CD4-positive, alpha-beta memory T cell (primary cell): Measurements from ENCODE around the gene PFN3. TPM values are rescaled to one million over a fixed set of nuclear protein-coding genes. Genes with fewer than 3 reads are reported as not detected.

Experiments
- CTCF ChIA-PET: fragments of 350-600 bp; sonication (Branson Sonifier 250); formaldehyde crosslinking; loops from one replicate; lab custom pipeline; 2021; ENCODE audit warnings: inconsistent platforms; ENCODE audit not compliant: partially characterized antibody; lab: Charles Lee
- POLR2A ChIA-PET: fragments of 350-600 bp; sonication (Branson Sonifier 250); formaldehyde crosslinking; loops from one replicate; lab custom pipeline; 2021; ENCODE audit not compliant: partially characterized antibody; lab: Charles Lee
- DNase-seq, 5 donors: peaks; one replicate each; pipeline versions ENCODE4 v3.0.0 to v3.0.0-alpha.2; 2020 to 2022; ENCODE audit warnings: mixed read lengths in 1 of 5
- H3K27ac ChIP-seq: one replicate; pipeline ENCODE4 v1.7.0; 2013; ENCODE audit warnings: low read depth, low read length
- H3K27me3 ChIP-seq: 2 replicates; pipeline ENCODE4 v1.7.0; 2013; ENCODE audit warnings: mild to moderate bottlenecking, low read length, moderate library complexity; ENCODE audit not compliant: insufficient read depth
- H3K36me3 ChIP-seq: 2 replicates; pipeline ENCODE4 v1.7.0; 2013; ENCODE audit warnings: mild to moderate bottlenecking, low read length, moderate library complexity; ENCODE audit not compliant: insufficient read depth
- H3K4me1 ChIP-seq: 2 replicates; pipeline ENCODE4 v1.7.0; 2013; ENCODE audit warnings: mild to moderate bottlenecking, low read length, moderate library complexity; ENCODE audit not compliant: insufficient read depth
- H3K4me3 ChIP-seq, 2 donors: one replicate each; pipeline ENCODE4 v1.7.0; 2013; ENCODE audit warnings: low read length in 2 of 2, mild to moderate bottlenecking in 1 of 2
- H3K9me3 ChIP-seq, 2 donors: one replicate each; pipeline ENCODE4 v1.7.0; 2013; ENCODE audit warnings: low read length in 2 of 2, control low read depth in 1 of 2; ENCODE audit not compliant: control insufficient read depth in 1 of 2
- H3K27ac Mint-ChIP-seq, 7 donors: one replicate each; pipeline ENCODE4 v1.8.0; 2020 to 2021; ENCODE audit warnings: mixed read lengths in 7 of 7, mild to moderate bottlenecking in 6 of 7, inconsistent platforms in 3 of 7, moderate library complexity in 3 of 7
- H3K27me3 Mint-ChIP-seq, 2 donors: one replicate each; pipeline ENCODE4 v1.8.0; 2020 to 2021; ENCODE audit warnings: mixed read lengths in 2 of 2
- H3K36me3 Mint-ChIP-seq, 2 donors: one replicate each; pipeline ENCODE4 v1.8.0; 2020 to 2021; ENCODE audit warnings: mixed read lengths in 2 of 2, inconsistent platforms in 1 of 2, mild to moderate bottlenecking in 1 of 2
- H3K4me1 Mint-ChIP-seq, 4 donors: one replicate each; pipeline ENCODE4 v1.8.0; 2020 to 2021; ENCODE audit warnings: mixed read lengths in 4 of 4, mild to moderate bottlenecking in 1 of 4
- H3K4me3 Mint-ChIP-seq, 8 donors: one replicate each; pipeline ENCODE4 v1.8.0; 2020 to 2021; ENCODE audit warnings: mixed read lengths in 8 of 8, mild to moderate bottlenecking in 7 of 8, moderate library complexity in 6 of 8, inconsistent platforms in 3 of 8
- H3K9me3 Mint-ChIP-seq, 8 donors: one replicate each; pipeline ENCODE4 v1.8.0; 2020 to 2021; ENCODE audit warnings: mixed read lengths in 8 of 8, mild to moderate bottlenecking in 5 of 8, inconsistent platforms in 3 of 8, moderate library complexity in 1 of 8
- intact Hi-C: fragments of 100-400 bp; cut with micrococcal nuclease; formaldehyde crosslinking; loops from one replicate; pipeline ENCODE4 v1.15.1; 2023
- polyA plus RNA-seq, 2 donors: library from polyadenylated mRNA; unstranded; fragments of 300-500 nt; fragmentation: Illumina TruSeq; gene quantifications; one replicate each; pipeline ENCODE4 v1.2.3, GENCODE V29; 2021
- total RNA-seq, 2 experiments: library from RNA; stranded (reverse); gene quantifications; one replicate each; pipeline ENCODE4 v1.2.3, GENCODE V29; 2021

The PFN3 gene
- total and polyA plus RNA-seq, 4 experiments from 2014 or later, result not detected

DNA sequence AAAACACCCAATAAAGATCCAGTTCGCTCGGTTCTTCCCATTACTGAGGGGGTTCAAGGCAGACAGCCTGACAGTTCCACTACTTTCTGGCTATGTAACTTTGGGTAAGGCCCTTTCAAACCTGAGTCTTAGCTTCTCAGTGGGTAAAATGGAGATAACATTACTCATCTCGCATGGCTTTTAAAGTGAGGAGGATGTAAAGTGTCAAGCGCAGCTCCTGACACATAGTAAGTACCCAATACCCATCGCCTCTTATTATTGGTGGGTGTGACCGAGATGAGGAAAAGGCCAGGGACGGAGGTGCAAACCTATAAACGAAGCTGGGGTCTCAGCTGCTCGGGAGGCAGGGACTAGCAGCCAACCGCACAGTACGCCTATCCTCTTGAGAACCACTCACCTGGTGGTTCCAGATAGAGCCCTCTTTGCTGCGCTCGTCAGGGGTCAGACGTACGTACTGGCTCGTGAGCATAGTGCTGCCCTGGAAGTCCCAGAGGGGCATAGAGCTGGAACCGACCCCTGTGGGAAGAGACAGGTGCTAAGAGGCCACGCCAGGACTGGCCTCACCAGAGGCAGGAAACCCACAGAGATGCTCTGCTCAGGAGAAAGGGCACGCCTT lies 49.6 kb downstream of the PFN3 start:
- H3K9me3 Mint-ChIP-seq, result peaks cover 0 to 2% (median 0%) of the 10 kb centered on the region in 8 donors
- H3K4me1 ChIP-seq, result peaks cover 59% of the 10 kb centered on the region

More for the DNA sequence above, 49.6 kb downstream of the PFN3 start:
- Mint-ChIP-seq H3K27me3 (no peaks in the 10 kb centered on the region), H3K4me3 (peak overlapping the region; percentile 91 to 100 (median 97)), H3K27ac (peak overlapping the region; percentile 97 to 100 (median 99)), H3K4me1 (peaks cover 39 to 79% (median 62%) of the 10 kb centered on the region in 4 donors), H3K36me3 (peaks cover 9 to 43% of the 10 kb centered on the region in 2 donors)
- peak in 1 of 5 donors; percentile 14 for DNase-seq
- intact Hi-C loops, result loop anchor here (2.0 kb wide), 2 partner anchors 38 to 242 kb away; partner anchors contain the start of gene TMED9
- Histone ChIP-seq H3K9me3 (no peaks in the 10 kb centered on the region), H3K4me3 (peak overlapping the region; percentile 91 to 99), H3K36me3 (peaks cover 18% of the 10 kb centered on the region), H3K27ac (peak overlapping the region; percentile 93), H3K27me3 (no peaks in the 10 kb centered on the region)
- ChIA-PET CTCF (interaction anchor here (1.6 to 5.2 kb wide), 6 partner anchors 19 to 105 kb away, joined by 5 to 32 read pairs (median 16); no protein-coding TSS in a partner anchor), POLR2A (interaction anchor here (0.8 to 3.6 kb wide), 12 partner anchors 10 to 218 kb away, joined by 3 to 52 read pairs (median 10); partner anchors contain the start of genes DDX41 and MXD3)

Other genes starting within 250 kb of the PFN3 start
- 10 to 100 TPM; 19.8 to 20.5 TPM for gene RAB24, start 96.9 kb downstream of the PFN3 start, total RNA-seq
- 10 to 100 TPM; 13.3 to 16.0 TPM for gene RAB24, start 96.9 kb downstream of the PFN3 start, polyA plus RNA-seq
- 10 to 100 TPM; 70.9 to 72.1 TPM for gene PRELID1, start 96.9 kb downstream of the PFN3 start, total RNA-seq
- 100 to 1,000 TPM; 209 to 229 TPM for gene PRELID1, start 96.9 kb downstream of the PFN3 start, polyA plus RNA-seq
- gene MXD3, start 88.8 kb downstream of the PFN3 start, total RNA-seq, result 10 to 100 TPM; 17.3 TPM
- gene MXD3, start 88.8 kb downstream of the PFN3 start, polyA plus RNA-seq, result 1 to 10 TPM in 1 of 2 donors, under 1 TPM in 1; 0.28 to 1.2 TPM
- gene LMAN2, start 49.0 kb downstream of the PFN3 start, total RNA-seq, result 100 to 1,000 TPM; 114 to 123 TPM
- 100 to 1,000 TPM; 223 to 322 TPM for gene LMAN2, start 49.0 kb downstream of the PFN3 start, polyA plus RNA-seq
- gene RGS14, start 42.7 kb downstream of the PFN3 start, total RNA-seq, result 100 to 1,000 TPM; 167 to 168 TPM
- 10 to 100 TPM; 62.3 to 96.7 TPM for gene RGS14, start 42.7 kb downstream of the PFN3 start, polyA plus RNA-seq
- gene SLC34A1, start 16.2 kb downstream of the PFN3 start, total RNA-seq, result under 1 TPM in 1 of 2 experiments, not detected in 1; 0.11 TPM
- gene SLC34A1, start 16.2 kb downstream of the PFN3 start, polyA plus RNA-seq, result not detected
- gene F12, start 8.9 kb upstream of the PFN3 start, total RNA-seq, result not detected
- gene F12, start 8.9 kb upstream of the PFN3 start, polyA plus RNA-seq, result 1 to 10 TPM; 2.0 to 2.4 TPM
- gene GRK6, start 26.0 kb upstream of the PFN3 start, total RNA-seq, result 100 to 1,000 TPM; 189 to 191 TPM
- gene GRK6, start 26.0 kb upstream of the PFN3 start, polyA plus RNA-seq, result 100 to 1,000 TPM in 1 of 2 donors, 10 to 100 TPM in 1; 72.4 to 203 TPM
- 1 to 10 TPM; 5.2 to 7.2 TPM for gene PRR7, start 46.2 kb upstream of the PFN3 start, total RNA-seq
- 10 to 100 TPM; 14.3 to 17.8 TPM for gene PRR7, start 46.2 kb upstream of the PFN3 start, polyA plus RNA-seq
- 1 to 10 TPM in 1 of 2 experiments, under 1 TPM in 1; 0.99 to 1.2 TPM for gene DBN1, start 73.0 kb upstream of the PFN3 start, total RNA-seq
- under 1 TPM in 1 of 2 donors, not detected in 1; 0.49 TPM for gene DBN1, start 73.0 kb upstream of the PFN3 start, polyA plus RNA-seq
- 1 to 10 TPM; 5.8 to 7.3 TPM for gene PDLIM7, start 96.9 kb upstream of the PFN3 start, total RNA-seq
- gene PDLIM7, start 96.9 kb upstream of the PFN3 start, polyA plus RNA-seq, result 1 to 10 TPM; 3.3 to 3.5 TPM
- 1 to 10 TPM; 3.7 to 3.9 TPM for gene DOK3, start 109.2 kb upstream of the PFN3 start, total RNA-seq
- gene DOK3, start 109.2 kb upstream of the PFN3 start, polyA plus RNA-seq, result under 1 TPM in 1 of 2 donors, not detected in 1; 0.69 TPM
- gene DDX41, start 116.3 kb upstream of the PFN3 start, total RNA-seq, result 10 to 100 TPM; 72.9 to 80.3 TPM
- gene DDX41, start 116.3 kb upstream of the PFN3 start, polyA plus RNA-seq, result 10 to 100 TPM; 47.6 to 51.2 TPM
- gene FAM193B, start 153.9 kb upstream of the PFN3 start, total RNA-seq, result 100 to 1,000 TPM; 233 to 252 TPM
- 1 to 10 TPM; 1.9 to 7.0 TPM for gene FAM193B, start 153.9 kb upstream of the PFN3 start, polyA plus RNA-seq
- 10 to 100 TPM; 93.7 to 95.8 TPM for gene TMED9, start 191.5 kb upstream of the PFN3 start, total RNA-seq
- 100 to 1,000 TPM; 123 to 133 TPM for gene TMED9, start 191.5 kb upstream of the PFN3 start, polyA plus RNA-seq
- 10 to 100 TPM; 45.3 to 47.9 TPM for gene B4GALT7, start 199.5 kb upstream of the PFN3 start, total RNA-seq
- 10 to 100 TPM; 23.3 to 23.6 TPM for gene B4GALT7, start 199.5 kb upstream of the PFN3 start, polyA plus RNA-seq